Psoas muscle (tissue), 8 donors: ENCODE data around the gene DPT. TPM values are rescaled to one million over a fixed set of nuclear protein-coding genes. Genes with fewer than 3 reads are reported as not detected.

Experiments used
- ATAC-seq, 4 donors: fragments of 200-7000 bp; cut with Tn5 transposase; one replicate each; pipeline ENCODE4 v1.9.1; 2020; ENCODE audit warnings: moderate library complexity in 3 of 4, mild to moderate bottlenecking in 2 of 4
- DNase-seq, 2 donors: peaks; one replicate each; pipeline ENCODE4 v3.0.0-alpha.2; 2020
- H3K27ac ChIP-seq: fragments of 200-600 bp; one replicate; pipeline ENCODE4 v1.8.0; 2022
- H3K27me3 ChIP-seq, 3 donors: fragments of 200-600 bp in 1 of 3; one replicate each; pipeline versions ENCODE4 v1.6.1 to v1.8.0; 2013 to 2022; ENCODE audit warnings: low read length in 2 of 3, mild to moderate bottlenecking in 2 of 3, moderate library complexity in 1 of 3; ENCODE audit not compliant: insufficient read depth in 3 of 3
- H3K36me3 ChIP-seq, 2 donors: fragments of 200-600 bp in 1 of 2; one replicate each; pipeline versions ENCODE4 v1.6.1 to v1.8.0; 2013 to 2022; ENCODE audit warnings: low read depth in 1 of 2, mild to moderate bottlenecking in 1 of 2, moderate library complexity in 1 of 2; ENCODE audit not compliant: insufficient read depth in 1 of 2
- H3K4me1 ChIP-seq: fragments of 200-600 bp; one replicate; pipeline ENCODE4 v1.8.0; 2022
- H3K4me3 ChIP-seq: fragments of 200-600 bp; one replicate; pipeline ENCODE4 v1.8.0; 2022; ENCODE audit warnings: mild to moderate bottlenecking
- H3K9me3 ChIP-seq: fragments of 200-600 bp; one replicate; pipeline ENCODE4 v1.8.0; 2022
- WGBS, 3 donors: extraction: QIAGEN DNeasy Blood & Tissue Kit; methylation state at CpG; one replicate each; pipeline versions ENCODE4 v1.1.6 to v1.1.7; 2013; 5-methylcytosine and 5-hydroxymethylcytosine counted together
- intact Hi-C, 2 donors: fragments of 100-400 bp; cut with DNase I; formaldehyde crosslinking; loops; one replicate each; pipeline versions ENCODE4 v1.11.0 to v1.14.2; 2022
- polyA plus RNA-seq, 3 donors: library from polyadenylated mRNA; stranded (reverse); fragments of 200-250 nt; gene quantifications; one replicate each; pipeline ENCODE4 v1.2.3, GENCODE V29; 2013
- total RNA-seq, 4 donors: library from RNA; stranded (reverse); fragmentation: NEBNext Ultra II Directional in 2 of 4; extraction: Animal tissue kit (Norgen Biotek cat#: 25700) in 2 of 4; gene quantifications; one replicate each; pipeline versions ENCODE4 v1.2.1 to v1.2.4, GENCODE V29; 2021 to 2023
- TF ChIP-seq, protein P1 (sequence below): fragments of 200-600 bp; IDR thresholded peaks from one replicate; pipeline ENCODE4 v1.8.0; 2022; ENCODE audit warnings: antibody characterized with exemption
- donor health status: healthy with polysubstance abuse.
- donor health status: DM: no; HTN: no; CAD: no; lungs with moderate emphysema.
- donor health status: Bipolar disorder and iron deficiency.
- donor health status: healthy.
- donor health status: DM: yes; HTN: yes; CAD: no.
- donor health status: DM: no; HTN: no; CAD: no.
- donor health status: DM: no; HTN: no; CAD: no.
- donor health status: DM: yes; HTN: yes; CAD: no.

The DPT gene
- total and polyA plus RNA-seq, 7 donors, result 8.5 to 39.4 (median 9.3) TPM

- TF ChIP-seq, protein P1, sequence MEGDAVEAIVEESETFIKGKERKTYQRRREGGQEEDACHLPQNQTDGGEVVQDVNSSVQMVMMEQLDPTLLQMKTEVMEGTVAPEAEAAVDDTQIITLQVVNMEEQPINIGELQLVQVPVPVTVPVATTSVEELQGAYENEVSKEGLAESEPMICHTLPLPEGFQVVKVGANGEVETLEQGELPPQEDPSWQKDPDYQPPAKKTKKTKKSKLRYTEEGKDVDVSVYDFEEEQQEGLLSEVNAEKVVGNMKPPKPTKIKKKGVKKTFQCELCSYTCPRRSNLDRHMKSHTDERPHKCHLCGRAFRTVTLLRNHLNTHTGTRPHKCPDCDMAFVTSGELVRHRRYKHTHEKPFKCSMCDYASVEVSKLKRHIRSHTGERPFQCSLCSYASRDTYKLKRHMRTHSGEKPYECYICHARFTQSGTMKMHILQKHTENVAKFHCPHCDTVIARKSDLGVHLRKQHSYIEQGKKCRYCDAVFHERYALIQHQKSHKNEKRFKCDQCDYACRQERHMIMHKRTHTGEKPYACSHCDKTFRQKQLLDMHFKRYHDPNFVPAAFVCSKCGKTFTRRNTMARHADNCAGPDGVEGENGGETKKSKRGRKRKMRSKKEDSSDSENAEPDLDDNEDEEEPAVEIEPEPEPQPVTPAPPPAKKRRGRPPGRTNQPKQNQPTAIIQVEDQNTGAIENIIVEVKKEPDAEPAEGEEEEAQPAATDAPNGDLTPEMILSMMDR, result no peak
These were observed 64.8 kb downstream of the DPT start for GRCh38 chr1:168664069-168664834.

DNA sequence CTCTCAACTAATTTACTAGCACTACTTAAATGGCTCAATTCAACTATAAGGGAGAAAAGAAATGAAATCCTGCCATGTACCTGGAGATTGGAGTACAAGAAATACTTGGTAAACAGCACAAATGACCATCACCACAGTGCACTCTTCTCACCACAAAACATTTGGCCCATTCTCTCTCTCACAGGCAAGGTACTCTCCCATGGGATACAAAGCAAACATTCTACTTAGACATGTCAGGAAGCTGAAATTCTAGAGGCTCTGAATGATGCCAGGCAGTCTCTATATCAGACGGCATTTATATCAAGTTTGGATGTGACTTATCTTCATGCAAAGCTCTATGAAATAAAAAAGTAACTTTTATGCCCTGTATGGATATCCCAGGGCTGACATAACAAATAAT lies 72.5 kb downstream of the DPT start:
- H3K4me1 ChIP-seq, result no peaks in the 10 kb centered on the region
- 15 to 31% (median 28%) methylated on average over 1 of the region's 1 CpG for WGBS, 3 donors
- H3K4me3 ChIP-seq, result no peak overlapping the region
- no peaks in the 10 kb centered on the region for H3K27me3 ChIP-seq
- intact Hi-C loops, result loop anchor here in 1 of 2 donors (5.0 kb wide), 1 partner anchor 41 kb away; no protein-coding TSS in a partner anchor
- DNase-seq (no peak), ATAC-seq (no peak)
- TF ChIP-seq, protein P1, result no peak
- no peaks in the 10 kb centered on the region for H3K9me3 ChIP-seq
- no peaks in the 10 kb centered on the region for H3K36me3 ChIP-seq
- no peak overlapping the region for H3K27ac ChIP-seq

More at GRCh38 chr1:168664069-168664834, 64.8 kb downstream of the DPT start:
- Histone ChIP-seq H3K27ac (no peak overlapping the region), H3K36me3 (no peaks in the 10 kb centered on the region), H3K4me3 (no peak overlapping the region), H3K9me3 (no peaks in the 10 kb centered on the region), H3K27me3 (no peaks in the 10 kb centered on the region), H3K4me1 (peaks cover 7% of the 10 kb centered on the region)
- DNase-seq (no peak), ATAC-seq (no peak)
- WGBS, 3 donors, result 45 to 50% (median 48%) methylated on average over 3 of the region's 3 CpGs
- intact Hi-C loops, result no loop called here

GRCh38 chr1:168654198-168654915 lies 74.6 kb downstream of the DPT start:
- no peaks in the 10 kb centered on the region for H3K9me3 ChIP-seq
- no peak overlapping the region for H3K4me3 ChIP-seq
- no peaks in the 10 kb centered on the region for H3K27me3 ChIP-seq
- no peak overlapping the region for H3K27ac ChIP-seq
- ATAC-seq (no peak), DNase-seq (no peak)
- H3K4me1 ChIP-seq, result no peaks in the 10 kb centered on the region
- TF ChIP-seq, protein P1, result no peak
- intact Hi-C loops, result no loop called here
- no peaks in the 10 kb centered on the region for H3K36me3 ChIP-seq
- WGBS, 3 donors, result 69 to 88% (median 70%) methylated on average over 6 of the region's 6 CpGs

- Histone ChIP-seq H3K36me3 (no peaks in the 10 kb centered on the region), H3K4me3 (no peak overlapping the region), H3K9me3 (no peaks in the 10 kb centered on the region), H3K27me3 (no peaks in the 10 kb centered on the region), H3K4me1 (no peaks in the 10 kb centered on the region), H3K27ac (no peak overlapping the region)
- DNase-seq (no peak), ATAC-seq (peak; percentile 55 to 84 (median 72))
- TF ChIP-seq, protein P1, result no peak
- WGBS, 3 donors, result 31 to 38% (median 35%) methylated on average over 2 of the region's 2 CpGs
- intact Hi-C loops, result no loop called here
These were observed 75.4 kb downstream of the DPT start for GRCh38 chr1:168653567-168653966.
